K562 (cell line): Measurements from ENCODE around the gene KCTD3. TPM values are rescaled to one million over a fixed set of nuclear protein-coding genes. Genes with fewer than 3 reads are reported as not detected.

Experiments
- ATAC-seq: fragments of 200-7000 bp; cut with Tn5 transposase; 3 replicates; pipeline ENCODE4 v1.9.1; 2020; ENCODE audit warnings: moderate library complexity
- BruUV-seq: library from RNA; stranded (reverse); fragments of 400-500 nt; replicated peaks from 2 replicates; lab custom pipeline; 2021; lab: Mats Ljungman, UMichigan
- CTCF ChIA-PET: fragments of 300-600 bp; formaldehyde crosslinking; extraction: SDS; loops from one replicate; lab custom pipeline; 2021; ENCODE audit warnings: low intra/inter-chr PET ratio; lab: Yijun Ruan, JAX
- POLR2A ChIA-PET: fragments of 300-600, 350-650 bp; sonication (Branson Sonifier 250); formaldehyde crosslinking; extraction: SDS; loops from one replicate; lab custom pipeline; 2021; ENCODE audit warnings: antibody characterized with exemption, inconsistent platforms; lab: Yijun Ruan, JAX
- DNase-seq, 4 experiments: peaks; one replicate each; pipeline versions ENCODE4 v3.0.0 to v3.0.0-alpha.2; 2011 to 2018; ENCODE audit warnings: low spot score in 3 of 4, mixed read lengths in 3 of 4; ENCODE audit errors: extremely low read depth in 1 of 4
- FAIRE-seq: peaks from 2 replicates; lab custom pipeline; 2011; peaks lifted over from hg19 to GRCh38; lab: Jason Lieb, UNC
- H2AFZ ChIP-seq: 2 replicates; pipeline ENCODE4 v1.6.0; 2011; ENCODE audit warnings: low read depth, low read length, control low read depth, inconsistent platforms
- H3K27ac ChIP-seq: fragments of 200-600 bp; 3 replicates; pipeline ENCODE4 v1.8.0; 2011; ENCODE audit warnings: low read depth, mild to moderate bottlenecking, control low read depth, inconsistent platforms, low read length, moderate library complexity, mixed read lengths; ENCODE audit errors: extremely low read depth
- H3K27me3 ChIP-seq, 2 experiments: fragments of 300-600 bp in 1 of 2; 2 replicates in 1 of 2; 3 replicates in 1 of 2; pipeline versions ENCODE4 v1.6.0 to v1.8.0; 2011; ENCODE audit warnings: inconsistent platforms in 2 of 2, low read length in 2 of 2, mild to moderate bottlenecking in 1 of 2, mixed read lengths in 1 of 2, moderate library complexity in 1 of 2; ENCODE audit not compliant: control insufficient read depth in 2 of 2, insufficient read depth in 2 of 2
- H3K36me3 ChIP-seq: fragments of 300-600 bp; 3 replicates; pipeline ENCODE4 v1.8.0; 2011; ENCODE audit warnings: mild to moderate bottlenecking, low read length, inconsistent platforms; ENCODE audit not compliant: control insufficient read depth, insufficient read depth
- H3K4me1 ChIP-seq, 2 experiments: fragments of 200-600 bp in 1 of 2; replicated peaks in 1 of 2; 2 replicates in 1 of 2; 3 replicates in 1 of 2; pipeline versions ENCODE4 v1.5.1 to v1.8.0; 2011; ENCODE audit warnings: inconsistent platforms in 2 of 2, low read length in 2 of 2, mild to moderate bottlenecking in 1 of 2, mixed read lengths in 1 of 2, moderate library complexity in 1 of 2; ENCODE audit not compliant: control insufficient read depth in 2 of 2, insufficient read depth in 2 of 2
- H3K4me2 ChIP-seq: 2 replicates; pipeline ENCODE4 v1.6.1; 2011; ENCODE audit warnings: low read length, control low read depth, inconsistent platforms, mixed read lengths; ENCODE audit not compliant: insufficient read depth
- H3K4me3 ChIP-seq: fragments of 200-600 bp; sonication (generic), shearing (Covaris generic); 2 replicates; pipeline ENCODE4 v1.5.1; 2016; ENCODE audit warnings: control low read depth, inconsistent platforms
- H3K79me2 ChIP-seq: fragments of 200-600 bp; 3 replicates; pipeline ENCODE4 v1.8.0; 2011; ENCODE audit warnings: low read length, inconsistent platforms; ENCODE audit not compliant: control insufficient read depth, insufficient read depth
- H3K9ac ChIP-seq, 2 experiments: 2 replicates each; pipeline versions ENCODE4 v1.6.0 to v1.6.1; 2011; ENCODE audit warnings: low read depth in 2 of 2, low read length in 2 of 2, control low read depth in 1 of 2, inconsistent platforms in 1 of 2, mild to moderate bottlenecking in 1 of 2, mixed read lengths in 1 of 2; ENCODE audit not compliant: insufficient read depth in 1 of 2
- H3K9me1 ChIP-seq: one replicate; pipeline ENCODE4 v1.6.0; 2011; ENCODE audit warnings: inconsistent platforms, mild to moderate bottlenecking, low read length, moderate library complexity; ENCODE audit not compliant: control insufficient read depth, insufficient read depth
- H3K9me3 ChIP-seq: replicated peaks from 2 replicates; pipeline ENCODE4 v1.5.1; 2011; ENCODE audit warnings: low read depth, low read length, inconsistent platforms; ENCODE audit not compliant: control insufficient read depth, insufficient read depth
- H4K20me1 ChIP-seq: replicated peaks from 2 replicates; pipeline ENCODE4 v1.6.1; 2011; ENCODE audit warnings: low read length, inconsistent platforms, mixed read lengths; ENCODE audit not compliant: control insufficient read depth, insufficient read depth
- ARID1B ChIP-seq: fragments of 450-650 bp; IDR thresholded peaks from 2 replicates; pipeline ENCODE4 v1.6.1; 2016; ENCODE audit warnings: antibody characterized with exemption, mild to moderate bottlenecking, inconsistent platforms
- CBFA2T2 ChIP-seq: fragments of 450-650 bp; conservative IDR thresholded peaks from 2 replicates; pipeline ENCODE4 v1.6.1; 2017; ENCODE audit warnings: mild to moderate bottlenecking
- CBFA2T3 ChIP-seq: fragments of 450-650 bp; IDR thresholded peaks from 2 replicates; pipeline ENCODE4 v1.6.1; 2017
- NCOR1 ChIP-seq: fragments of 450-650 bp; IDR thresholded peaks from 2 replicates; pipeline ENCODE4 v1.6.1; 2016; ENCODE audit warnings: mild to moderate bottlenecking, moderate library complexity
- ZNF140 ChIP-seq: fragments of 250-450 bp; sonication (Bioruptor Pico); IDR thresholded peaks from 2 replicates; pipeline ENCODE4 v1.8.0; 2021; ENCODE audit warnings: moderate library complexity, mild to moderate bottlenecking, inconsistent platforms
- WGBS: fragments of 100-300 bp; shearing (Covaris generic); methylation state at CpG from one replicate; pipeline ENCODE4 v1.1.6; 2016; ENCODE audit warnings: low coverage, mixed read lengths; ENCODE audit not compliant: insufficient coverage; ENCODE audit errors: missing lambda C conversion rate; 5-methylcytosine and 5-hydroxymethylcytosine counted together
- in situ Hi-C: fragments of 300-500 bp; cut with MboI; formaldehyde crosslinking; loops from 4 replicates; pipeline ENCODE4 v1.15.0; 2018; ENCODE audit warnings: inconsistent platforms, mixed read lengths
- intact Hi-C: fragments of 100-400 bp; cut with micrococcal nuclease; formaldehyde crosslinking; loops from 2 replicates; pipeline ENCODE4 v1.14.2; 2022
- polyA plus RNA-seq, 8 experiments: library from polyadenylated mRNA; depleted of rRNA in 4 of 8; stranded (reverse) in 5 of 8; unstranded in 3 of 8; fragments of >200 nt; fragmentation: Nextera tagmentation in 2 of 8; fragmentation: Illumina TruSeq in 1 of 8; extraction: Ambion mirVana in 2 of 8; extraction: Trizol in 1 of 8; gene quantifications; 2 replicates each; pipeline versions ENCODE4 v1.2.1 to v1.2.3, GENCODE V29; 2011 to 2014; ENCODE audit warnings: inconsistent platforms in 1 of 8, missing spikeins in 1 of 8
- total RNA-seq, 7 experiments: library from RNA; depleted of rRNA in 6 of 7; stranded (reverse); fragments of >200 nt in 6 of 7; fragmentation: Illumina TruSeq in 2 of 7; extraction: Trizol in 2 of 7; gene quantifications; 2 replicates each; pipeline versions ENCODE4 v1.2.1 to v1.2.3, GENCODE V29; 2011 to 2021; ENCODE audit warnings: low replicate concordance in 1 of 7
- TF ChIP-seq, protein P1 (sequence below), 2 experiments: IDR thresholded peaks; 2 replicates each; pipeline ENCODE4 v1.6.1; 2012; ENCODE audit warnings: improper control_type of control experiment in 2 of 2, low read depth in 2 of 2, low read length in 2 of 2, borderline replicate concordance in 1 of 2
- TF ChIP-seq, protein P2 (sequence below): fragments of 200-600 bp; sonication (generic); IDR thresholded peaks from one replicate; pipeline ENCODE4 v1.6.1; 2012; ENCODE audit warnings: mild to moderate bottlenecking, low read depth, low read length, inconsistent platforms
- TF ChIP-seq, protein P3 (sequence below): sonication (generic); formaldehyde crosslinking; IDR thresholded peaks from 2 replicates; pipeline ENCODE4 v1.8.1; 2022; ENCODE audit warnings: missing genetic modification reagents

KCTD3 gene
- total and polyA plus RNA-seq, 9 of the 15 experiments (the other 6 are each of a cell fraction or from before 2014, with no cell fraction given) = 12.8 to 77.1 (median 44.3) TPM

DNA sequence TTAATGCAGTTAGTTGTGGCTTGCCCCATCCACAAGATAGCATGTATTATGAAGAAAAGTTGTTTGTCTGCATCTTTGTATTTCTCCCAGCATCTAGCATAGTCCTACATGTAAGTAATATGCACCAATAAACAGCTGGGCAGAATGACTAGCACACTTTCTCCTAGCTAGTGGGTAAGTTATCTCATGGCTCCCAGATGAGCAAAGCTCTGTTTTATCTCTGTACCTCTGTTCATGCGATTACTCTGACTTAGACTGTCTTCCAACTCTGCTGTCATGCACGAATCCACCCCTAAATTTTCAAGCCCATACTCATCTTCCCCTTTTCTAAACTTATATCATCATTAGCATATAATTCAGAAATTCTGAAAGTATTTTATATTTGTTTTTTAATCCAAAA lies 37.5 kb upstream of the KCTD3 start:
- H3K9me1 ChIP-seq = no peaks in the 10 kb centered on the region
- H2AFZ ChIP-seq = no peak overlapping the region
- no peaks in the 10 kb centered on the region for H3K9me3 ChIP-seq
- H3K4me3 ChIP-seq = no peak overlapping the region
- DNase-seq (peak in 1 of 4 experiments; percentile 24), ATAC-seq (peak; percentile 65), FAIRE-seq (no peak)
- ChIA-PET POLR2A (no interaction called here), CTCF (no interaction called here)
- WGBS = 2% methylated on average over 2 of the region's 2 CpGs
- H3K4me1 ChIP-seq = no peaks in the 10 kb centered on the region
- intact Hi-C loops (loop anchor here (5.0 to 10.0 kb wide), 2 partner anchors 722 to 1265 kb away; no protein-coding TSS in a partner anchor), in situ Hi-C loops (loop anchor here (10.0 kb wide), 1 partner anchor 1315 kb away; no protein-coding TSS in a partner anchor)
- no peaks in the 10 kb centered on the region for H3K79me2 ChIP-seq
- H4K20me1 ChIP-seq = no peaks in the 10 kb centered on the region
- H3K9ac ChIP-seq = no peak overlapping the region
- no peaks in the 10 kb centered on the region for H3K36me3 ChIP-seq
- no peaks in the 10 kb centered on the region for H3K27me3 ChIP-seq
- no TSS peak for BruUV-seq
- no peak overlapping the region for H3K27ac ChIP-seq
- no peak overlapping the region for H3K4me2 ChIP-seq
- TF ChIP-seq ZNF140 (CRISPR knock-in tag) = no peak
- TF ChIP-seq, protein P1, sequence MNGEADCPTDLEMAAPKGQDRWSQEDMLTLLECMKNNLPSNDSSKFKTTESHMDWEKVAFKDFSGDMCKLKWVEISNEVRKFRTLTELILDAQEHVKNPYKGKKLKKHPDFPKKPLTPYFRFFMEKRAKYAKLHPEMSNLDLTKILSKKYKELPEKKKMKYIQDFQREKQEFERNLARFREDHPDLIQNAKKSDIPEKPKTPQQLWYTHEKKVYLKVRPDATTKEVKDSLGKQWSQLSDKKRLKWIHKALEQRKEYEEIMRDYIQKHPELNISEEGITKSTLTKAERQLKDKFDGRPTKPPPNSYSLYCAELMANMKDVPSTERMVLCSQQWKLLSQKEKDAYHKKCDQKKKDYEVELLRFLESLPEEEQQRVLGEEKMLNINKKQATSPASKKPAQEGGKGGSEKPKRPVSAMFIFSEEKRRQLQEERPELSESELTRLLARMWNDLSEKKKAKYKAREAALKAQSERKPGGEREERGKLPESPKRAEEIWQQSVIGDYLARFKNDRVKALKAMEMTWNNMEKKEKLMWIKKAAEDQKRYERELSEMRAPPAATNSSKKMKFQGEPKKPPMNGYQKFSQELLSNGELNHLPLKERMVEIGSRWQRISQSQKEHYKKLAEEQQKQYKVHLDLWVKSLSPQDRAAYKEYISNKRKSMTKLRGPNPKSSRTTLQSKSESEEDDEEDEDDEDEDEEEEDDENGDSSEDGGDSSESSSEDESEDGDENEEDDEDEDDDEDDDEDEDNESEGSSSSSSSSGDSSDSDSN (IDR thresholded peaks at IDR 0.05; ENCODE audit: borderline replicate concordance in 1 of 2, low read depth in 2 of 2, low read length in 2 of 2) = no peak
- peak; percentile 34; the same call in 1 of the 2 replicates for TF ChIP-seq ARID1B
- peak; percentile 65 for TF ChIP-seq CBFA2T3
- peak; percentile 39; the same call in 1 of the 2 replicates for TF ChIP-seq CBFA2T2
- peak; percentile 31 for TF ChIP-seq NCOR1
- TF ChIP-seq, protein P2, sequence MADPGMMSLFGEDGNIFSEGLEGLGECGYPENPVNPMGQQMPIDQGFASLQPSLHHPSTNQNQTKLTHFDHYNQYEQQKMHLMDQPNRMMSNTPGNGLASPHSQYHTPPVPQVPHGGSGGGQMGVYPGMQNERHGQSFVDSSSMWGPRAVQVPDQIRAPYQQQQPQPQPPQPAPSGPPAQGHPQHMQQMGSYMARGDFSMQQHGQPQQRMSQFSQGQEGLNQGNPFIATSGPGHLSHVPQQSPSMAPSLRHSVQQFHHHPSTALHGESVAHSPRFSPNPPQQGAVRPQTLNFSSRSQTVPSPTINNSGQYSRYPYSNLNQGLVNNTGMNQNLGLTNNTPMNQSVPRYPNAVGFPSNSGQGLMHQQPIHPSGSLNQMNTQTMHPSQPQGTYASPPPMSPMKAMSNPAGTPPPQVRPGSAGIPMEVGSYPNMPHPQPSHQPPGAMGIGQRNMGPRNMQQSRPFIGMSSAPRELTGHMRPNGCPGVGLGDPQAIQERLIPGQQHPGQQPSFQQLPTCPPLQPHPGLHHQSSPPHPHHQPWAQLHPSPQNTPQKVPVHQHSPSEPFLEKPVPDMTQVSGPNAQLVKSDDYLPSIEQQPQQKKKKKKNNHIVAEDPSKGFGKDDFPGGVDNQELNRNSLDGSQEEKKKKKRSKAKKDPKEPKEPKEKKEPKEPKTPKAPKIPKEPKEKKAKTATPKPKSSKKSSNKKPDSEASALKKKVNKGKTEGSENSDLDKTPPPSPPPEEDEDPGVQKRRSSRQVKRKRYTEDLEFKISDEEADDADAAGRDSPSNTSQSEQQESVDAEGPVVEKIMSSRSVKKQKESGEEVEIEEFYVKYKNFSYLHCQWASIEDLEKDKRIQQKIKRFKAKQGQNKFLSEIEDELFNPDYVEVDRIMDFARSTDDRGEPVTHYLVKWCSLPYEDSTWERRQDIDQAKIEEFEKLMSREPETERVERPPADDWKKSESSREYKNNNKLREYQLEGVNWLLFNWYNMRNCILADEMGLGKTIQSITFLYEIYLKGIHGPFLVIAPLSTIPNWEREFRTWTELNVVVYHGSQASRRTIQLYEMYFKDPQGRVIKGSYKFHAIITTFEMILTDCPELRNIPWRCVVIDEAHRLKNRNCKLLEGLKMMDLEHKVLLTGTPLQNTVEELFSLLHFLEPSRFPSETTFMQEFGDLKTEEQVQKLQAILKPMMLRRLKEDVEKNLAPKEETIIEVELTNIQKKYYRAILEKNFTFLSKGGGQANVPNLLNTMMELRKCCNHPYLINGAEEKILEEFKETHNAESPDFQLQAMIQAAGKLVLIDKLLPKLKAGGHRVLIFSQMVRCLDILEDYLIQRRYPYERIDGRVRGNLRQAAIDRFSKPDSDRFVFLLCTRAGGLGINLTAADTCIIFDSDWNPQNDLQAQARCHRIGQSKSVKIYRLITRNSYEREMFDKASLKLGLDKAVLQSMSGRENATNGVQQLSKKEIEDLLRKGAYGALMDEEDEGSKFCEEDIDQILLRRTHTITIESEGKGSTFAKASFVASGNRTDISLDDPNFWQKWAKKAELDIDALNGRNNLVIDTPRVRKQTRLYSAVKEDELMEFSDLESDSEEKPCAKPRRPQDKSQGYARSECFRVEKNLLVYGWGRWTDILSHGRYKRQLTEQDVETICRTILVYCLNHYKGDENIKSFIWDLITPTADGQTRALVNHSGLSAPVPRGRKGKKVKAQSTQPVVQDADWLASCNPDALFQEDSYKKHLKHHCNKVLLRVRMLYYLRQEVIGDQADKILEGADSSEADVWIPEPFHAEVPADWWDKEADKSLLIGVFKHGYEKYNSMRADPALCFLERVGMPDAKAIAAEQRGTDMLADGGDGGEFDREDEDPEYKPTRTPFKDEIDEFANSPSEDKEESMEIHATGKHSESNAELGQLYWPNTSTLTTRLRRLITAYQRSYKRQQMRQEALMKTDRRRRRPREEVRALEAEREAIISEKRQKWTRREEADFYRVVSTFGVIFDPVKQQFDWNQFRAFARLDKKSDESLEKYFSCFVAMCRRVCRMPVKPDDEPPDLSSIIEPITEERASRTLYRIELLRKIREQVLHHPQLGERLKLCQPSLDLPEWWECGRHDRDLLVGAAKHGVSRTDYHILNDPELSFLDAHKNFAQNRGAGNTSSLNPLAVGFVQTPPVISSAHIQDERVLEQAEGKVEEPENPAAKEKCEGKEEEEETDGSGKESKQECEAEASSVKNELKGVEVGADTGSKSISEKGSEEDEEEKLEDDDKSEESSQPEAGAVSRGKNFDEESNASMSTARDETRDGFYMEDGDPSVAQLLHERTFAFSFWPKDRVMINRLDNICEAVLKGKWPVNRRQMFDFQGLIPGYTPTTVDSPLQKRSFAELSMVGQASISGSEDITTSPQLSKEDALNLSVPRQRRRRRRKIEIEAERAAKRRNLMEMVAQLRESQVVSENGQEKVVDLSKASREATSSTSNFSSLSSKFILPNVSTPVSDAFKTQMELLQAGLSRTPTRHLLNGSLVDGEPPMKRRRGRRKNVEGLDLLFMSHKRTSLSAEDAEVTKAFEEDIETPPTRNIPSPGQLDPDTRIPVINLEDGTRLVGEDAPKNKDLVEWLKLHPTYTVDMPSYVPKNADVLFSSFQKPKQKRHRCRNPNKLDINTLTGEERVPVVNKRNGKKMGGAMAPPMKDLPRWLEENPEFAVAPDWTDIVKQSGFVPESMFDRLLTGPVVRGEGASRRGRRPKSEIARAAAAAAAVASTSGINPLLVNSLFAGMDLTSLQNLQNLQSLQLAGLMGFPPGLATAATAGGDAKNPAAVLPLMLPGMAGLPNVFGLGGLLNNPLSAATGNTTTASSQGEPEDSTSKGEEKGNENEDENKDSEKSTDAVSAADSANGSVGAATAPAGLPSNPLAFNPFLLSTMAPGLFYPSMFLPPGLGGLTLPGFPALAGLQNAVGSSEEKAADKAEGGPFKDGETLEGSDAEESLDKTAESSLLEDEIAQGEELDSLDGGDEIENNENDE = no peak
- TF ChIP-seq, protein P3, sequence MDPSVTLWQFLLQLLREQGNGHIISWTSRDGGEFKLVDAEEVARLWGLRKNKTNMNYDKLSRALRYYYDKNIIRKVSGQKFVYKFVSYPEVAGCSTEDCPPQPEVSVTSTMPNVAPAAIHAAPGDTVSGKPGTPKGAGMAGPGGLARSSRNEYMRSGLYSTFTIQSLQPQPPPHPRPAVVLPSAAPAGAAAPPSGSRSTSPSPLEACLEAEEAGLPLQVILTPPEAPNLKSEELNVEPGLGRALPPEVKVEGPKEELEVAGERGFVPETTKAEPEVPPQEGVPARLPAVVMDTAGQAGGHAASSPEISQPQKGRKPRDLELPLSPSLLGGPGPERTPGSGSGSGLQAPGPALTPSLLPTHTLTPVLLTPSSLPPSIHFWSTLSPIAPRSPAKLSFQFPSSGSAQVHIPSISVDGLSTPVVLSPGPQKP = no peak
